AG09319 (cell line): Measurements from ENCODE around the gene MINPP1.
"Not testable (repeated sequence)": the region's sequence is repeated elsewhere in the genome, so short reads cannot be mapped to it uniquely, and the experiment has no call there.

Source experiments
- DNase-seq: peaks from one replicate; pipeline ENCODE4 v3.0.0-alpha.2; 2010; ENCODE audit warnings: low read depth; ENCODE audit errors: extremely low read depth
- TF ChIP-seq, protein P1 (sequence below): IDR thresholded peaks from 2 replicates; pipeline ENCODE4 v1.5.1; 2011; ENCODE audit warnings: low read depth, mild to moderate bottlenecking, inconsistent platforms, low read length, moderate library complexity

MINPP1 gene

GRCh38 chr10:87580016-87580415 is 75.3 kb downstream of the MINPP1 start:
- DNase-seq = no peak
- TF ChIP-seq, protein P1, sequence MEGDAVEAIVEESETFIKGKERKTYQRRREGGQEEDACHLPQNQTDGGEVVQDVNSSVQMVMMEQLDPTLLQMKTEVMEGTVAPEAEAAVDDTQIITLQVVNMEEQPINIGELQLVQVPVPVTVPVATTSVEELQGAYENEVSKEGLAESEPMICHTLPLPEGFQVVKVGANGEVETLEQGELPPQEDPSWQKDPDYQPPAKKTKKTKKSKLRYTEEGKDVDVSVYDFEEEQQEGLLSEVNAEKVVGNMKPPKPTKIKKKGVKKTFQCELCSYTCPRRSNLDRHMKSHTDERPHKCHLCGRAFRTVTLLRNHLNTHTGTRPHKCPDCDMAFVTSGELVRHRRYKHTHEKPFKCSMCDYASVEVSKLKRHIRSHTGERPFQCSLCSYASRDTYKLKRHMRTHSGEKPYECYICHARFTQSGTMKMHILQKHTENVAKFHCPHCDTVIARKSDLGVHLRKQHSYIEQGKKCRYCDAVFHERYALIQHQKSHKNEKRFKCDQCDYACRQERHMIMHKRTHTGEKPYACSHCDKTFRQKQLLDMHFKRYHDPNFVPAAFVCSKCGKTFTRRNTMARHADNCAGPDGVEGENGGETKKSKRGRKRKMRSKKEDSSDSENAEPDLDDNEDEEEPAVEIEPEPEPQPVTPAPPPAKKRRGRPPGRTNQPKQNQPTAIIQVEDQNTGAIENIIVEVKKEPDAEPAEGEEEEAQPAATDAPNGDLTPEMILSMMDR = no peak

GRCh38 chr10:87585565-87586514 is 81.1 kb downstream of the MINPP1 start:
- no peak for DNase-seq
- TF ChIP-seq, protein P1 = no peak

GRCh38 chr10:87589645-87590051 is 85.0 kb downstream of the MINPP1 start:
- peak; percentile 56 for DNase-seq

DNA sequence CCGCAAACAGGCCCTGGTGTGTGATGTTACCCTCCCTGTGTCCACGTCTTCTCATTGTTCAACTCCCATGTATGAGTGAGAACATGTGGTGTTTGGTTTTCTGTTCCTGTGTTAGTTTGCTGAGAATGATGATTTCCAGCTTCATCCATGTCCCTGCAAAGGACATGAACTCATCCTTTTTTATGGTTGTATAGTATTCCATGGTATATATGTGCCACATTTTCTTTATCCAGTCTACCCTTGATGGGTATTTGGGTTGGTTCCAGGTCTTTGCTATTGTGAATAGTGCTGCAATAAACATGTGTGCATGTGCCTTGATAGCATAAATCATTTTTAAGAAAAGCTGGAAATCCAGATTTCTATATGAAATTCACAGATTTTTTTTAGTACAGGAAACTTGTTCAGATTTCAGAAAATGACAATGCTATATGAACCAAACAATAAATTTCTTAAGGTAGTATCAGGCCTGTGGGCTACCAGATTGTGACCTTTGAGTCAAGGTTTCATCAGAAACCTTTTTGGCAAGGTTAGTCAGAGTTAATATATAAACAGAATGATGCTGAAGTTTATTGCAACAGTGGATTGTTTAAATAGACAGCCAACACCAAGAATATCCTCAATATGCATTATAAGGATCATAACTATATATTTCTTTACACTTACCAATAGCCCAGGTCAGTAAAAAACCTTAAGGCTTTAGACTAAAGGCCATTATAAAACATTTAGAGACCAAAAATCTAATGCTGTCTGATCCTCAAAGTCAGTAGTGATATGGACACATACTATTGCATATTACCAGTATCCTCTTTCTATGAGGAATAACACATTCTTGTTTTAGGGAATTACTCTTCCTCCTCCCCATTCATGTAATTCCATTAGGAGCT is 86.3 kb downstream of the MINPP1 start:
- DNase-seq = no peak
- TF ChIP-seq, protein P1 = no peak

More at GRCh38 chr10:87589645-87590051, 85.0 kb downstream of the MINPP1 start:
- TF ChIP-seq, protein P1 = no peak

DNA sequence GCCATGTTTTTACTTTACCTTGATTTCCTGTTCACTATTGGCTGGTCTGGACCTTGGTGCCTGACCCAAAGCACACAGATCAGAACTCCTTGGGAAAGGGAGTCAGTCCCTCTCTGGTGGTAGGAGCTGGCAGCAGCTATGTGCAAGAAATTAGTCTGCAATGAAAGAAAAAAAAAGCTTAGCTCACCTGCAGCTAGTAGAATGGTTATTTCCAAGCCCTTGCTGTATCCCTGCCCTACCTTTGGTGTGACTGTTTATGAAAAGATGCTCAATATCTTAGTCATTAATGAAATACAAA is 86.8 kb downstream of the MINPP1 start:
- TF ChIP-seq, protein P1 = no peak

DNA sequence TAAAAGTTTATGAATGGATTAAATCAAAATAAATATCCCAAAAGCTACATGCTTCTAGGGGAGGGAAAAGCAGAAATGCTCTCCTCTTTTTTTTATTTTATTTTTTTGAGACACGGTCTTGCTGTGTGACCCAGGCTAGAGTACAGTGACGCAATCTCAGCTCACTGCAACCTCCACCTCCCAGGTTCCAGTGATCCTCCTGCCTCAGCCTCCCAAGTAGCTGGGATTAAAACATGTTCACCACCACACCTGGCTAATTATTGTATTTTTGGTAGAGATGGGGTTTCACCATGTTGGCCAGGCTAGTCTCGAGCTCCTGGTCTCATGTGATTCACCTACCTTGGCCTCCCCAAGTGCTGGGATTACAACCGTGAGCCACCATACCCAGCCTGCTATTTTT is 88.2 kb downstream of the MINPP1 start:
- not testable (repeated sequence) for DNase-seq

More for the DNA sequence above, 86.8 kb downstream of the MINPP1 start:
- no peak for DNase-seq

DNA sequence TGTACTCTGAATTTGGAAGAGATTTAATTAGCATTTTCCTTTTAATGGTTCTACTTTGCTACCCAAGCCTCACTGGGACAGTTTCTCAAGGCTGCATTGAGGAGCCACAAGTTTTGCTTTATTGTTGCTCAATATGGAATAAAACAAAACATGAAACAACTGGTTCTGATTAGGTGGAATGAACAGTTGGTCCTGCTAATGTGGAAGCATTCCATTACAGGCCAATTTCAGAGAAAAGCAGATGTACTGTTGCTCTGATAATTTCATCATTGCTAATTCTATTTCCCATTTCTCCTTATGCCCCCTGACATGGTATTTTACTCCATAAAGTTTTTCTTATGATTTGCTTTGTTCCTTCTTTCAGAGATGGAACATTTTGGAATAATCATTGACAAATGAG is 89.0 kb downstream of the MINPP1 start:
- peak; percentile 72 for DNase-seq
- TF ChIP-seq, protein P1 = no peak
